ENCODE results near the gene C9orf152. TPM values are rescaled to one million over a fixed set of nuclear protein-coding genes. Genes with fewer than 3 reads are reported as not detected.

C9orf152 gene
- total and polyA plus RNA-seq, 8 donors = 6.7 to 19.5 (median 10.6) TPM

GRCh38 chr9:110251212-110251611 lies 43.3 kb upstream of the C9orf152 start:
- peaks cover 8 to 48% of the 10 kb centered on the region in 2 donors for H3K4me1 ChIP-seq
- no peak overlapping the region for H3K27ac ChIP-seq
- H3K27me3 ChIP-seq = no peaks in the 10 kb centered on the region
- peaks cover 0 to 49% of the 10 kb centered on the region in 2 donors for H3K36me3 ChIP-seq
- intact Hi-C loops (cut with DNase I) = no loop called here
- DNase-seq (peak in 1 of 4 donors; percentile 28), ATAC-seq (no peak)
- H3K9me3 ChIP-seq = no peaks in the 10 kb centered on the region
- no peak for TF ChIP-seq CTCF (IDR thresholded peaks at IDR 0.05)
- no peak overlapping the region for H3K4me3 ChIP-seq

DNA sequence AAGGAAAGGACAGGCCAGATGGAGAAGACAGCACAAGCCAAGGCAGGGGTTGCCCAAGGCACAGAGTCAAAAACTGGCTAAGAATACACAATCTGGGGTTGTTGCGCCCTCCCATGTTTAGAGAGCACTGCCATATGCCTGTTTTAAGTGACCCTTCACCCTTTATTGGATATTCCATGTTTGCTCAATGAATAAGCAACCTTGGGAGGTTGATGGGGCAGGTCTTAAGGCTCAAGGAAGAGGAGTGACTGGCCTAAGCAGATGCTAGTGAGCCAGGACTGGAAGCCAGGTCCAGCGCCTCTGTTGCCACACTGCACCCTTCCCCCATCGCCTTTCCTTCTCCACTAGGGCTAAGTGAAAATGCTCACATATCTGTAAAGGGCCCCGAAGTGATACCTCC lies 41.6 kb upstream of the C9orf152 start:
- H3K27ac ChIP-seq = no peak overlapping the region
- H3K36me3 ChIP-seq = peaks cover 0 to 63% of the 10 kb centered on the region in 2 donors
- no peak for TF ChIP-seq CTCF (IDR thresholded peaks at IDR 0.05)
- intact Hi-C loops (cut with DNase I) = no loop called here
- no peak for DNase-seq
- no peaks in the 10 kb centered on the region for H3K9me3 ChIP-seq
- ATAC-seq = no peak
- peaks cover 6 to 40% of the 10 kb centered on the region in 2 donors for H3K4me1 ChIP-seq
- H3K4me3 ChIP-seq = no peak overlapping the region
- H3K27me3 ChIP-seq = no peaks in the 10 kb centered on the region

GRCh38 chr9:110248361-110248760 lies 40.4 kb upstream of the C9orf152 start:
- intact Hi-C loops (cut with DNase I) = no loop called here
- Histone ChIP-seq H3K4me1 (peaks cover 0 to 28% of the 10 kb centered on the region in 2 donors), H3K27me3 (no peaks in the 10 kb centered on the region), H3K27ac (no peak overlapping the region), H3K9me3 (no peaks in the 10 kb centered on the region), H3K4me3 (no peak overlapping the region), H3K36me3 (peaks cover 0 to 75% of the 10 kb centered on the region in 2 donors)
- ATAC-seq (peak; percentile 14), DNase-seq (no peak)
- no peak for TF ChIP-seq CTCF (IDR thresholded peaks at IDR 0.05)

DNA sequence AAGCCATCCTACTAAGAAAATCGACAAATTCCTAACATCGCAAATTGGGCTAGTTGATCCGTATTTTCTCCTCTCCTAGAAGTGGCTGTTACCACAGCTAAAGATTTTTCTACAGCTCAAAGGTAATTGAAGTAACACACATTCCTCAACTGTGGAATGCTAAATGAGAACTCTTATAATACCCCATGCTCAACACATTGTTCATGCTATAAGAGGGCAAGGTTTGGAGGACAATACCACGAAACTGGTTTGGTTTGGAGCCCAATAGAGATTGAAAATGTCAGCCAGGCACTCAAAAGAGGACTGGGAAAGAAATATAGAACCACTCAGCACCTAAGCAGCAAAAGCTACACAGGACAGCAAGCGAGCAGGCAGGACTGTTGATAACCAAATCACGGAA lies 38.3 kb upstream of the C9orf152 start:
- ATAC-seq = peak; percentile 55

GRCh38 chr9:110244616-110245015 lies 36.7 kb upstream of the C9orf152 start:
- ATAC-seq (no peak), DNase-seq (no peak)
- Histone ChIP-seq H3K27ac (no peak overlapping the region), H3K4me1 (peaks cover 0 to 6% of the 10 kb centered on the region in 2 donors), H3K36me3 (peaks cover 0 to 81% of the 10 kb centered on the region in 2 donors), H3K27me3 (no peaks in the 10 kb centered on the region), H3K9me3 (no peaks in the 10 kb centered on the region), H3K4me3 (no peak overlapping the region)
- no peak for TF ChIP-seq CTCF (IDR thresholded peaks at IDR 0.05)
- intact Hi-C loops (cut with DNase I) = no loop called here

More for the DNA sequence above, 38.3 kb upstream of the C9orf152 start:
- peaks cover 0 to 9% of the 10 kb centered on the region in 2 donors for H3K4me1 ChIP-seq
- no peak overlapping the region for H3K4me3 ChIP-seq
- H3K27ac ChIP-seq = peak overlapping the region in 1 of 2 donors; percentile 15
- no peaks in the 10 kb centered on the region for H3K9me3 ChIP-seq
- no peak for TF ChIP-seq CTCF (IDR thresholded peaks at IDR 0.05)
- H3K36me3 ChIP-seq = peaks cover 0 to 95% of the 10 kb centered on the region in 2 donors
- no peak for DNase-seq
- no peaks in the 10 kb centered on the region for H3K27me3 ChIP-seq
- intact Hi-C loops (cut with DNase I) = no loop called here

All from left lung (tissue), 10 donors.